Mesendoderm (in vitro differentiated cells): ENCODE data around the gene CETP.

Experiments used
- DNase-seq: peaks from one replicate; pipeline ENCODE4 v3.0.0; 2013
- H2AK5ac ChIP-seq: 2 replicates; pipeline ENCODE4 v1.6.1; 2013; ENCODE audit warnings: low read length, inconsistent platforms
- H2BK120ac ChIP-seq: 2 replicates; pipeline ENCODE4 v1.6.1; 2013; ENCODE audit warnings: low read depth, mild to moderate bottlenecking, low read length, moderate library complexity, mixed read lengths
- H2BK15ac ChIP-seq: replicated peaks from 2 replicates; pipeline ENCODE4 v1.6.1; 2013; ENCODE audit warnings: low read depth, mild to moderate bottlenecking, moderate library complexity
- H2BK5ac ChIP-seq: 2 replicates; pipeline ENCODE4 v1.6.1; 2013; ENCODE audit warnings: low read length, inconsistent platforms
- H3K18ac ChIP-seq: 2 replicates; pipeline ENCODE4 v1.6.1; 2013; ENCODE audit warnings: mild to moderate bottlenecking, low read length, mixed read lengths
- H3K23ac ChIP-seq: one replicate; pipeline ENCODE4 v1.6.1; 2013; ENCODE audit warnings: low read length
- H3K27ac ChIP-seq: 2 replicates; pipeline ENCODE4 v1.5.1; 2013; ENCODE audit warnings: low read depth, mild to moderate bottlenecking, inconsistent platforms, low read length, moderate library complexity
- H3K27me3 ChIP-seq: 2 replicates; pipeline ENCODE4 v1.6.1; 2013; ENCODE audit warnings: low read length, control low read depth, mild to moderate bottlenecking, inconsistent platforms; ENCODE audit not compliant: insufficient read depth, poor library complexity
- H3K36me3 ChIP-seq: 2 replicates; pipeline ENCODE4 v1.6.1; 2013; ENCODE audit warnings: low read length, inconsistent platforms; ENCODE audit not compliant: control insufficient read depth, insufficient read depth
- H3K4ac ChIP-seq: one replicate; pipeline ENCODE4 v1.6.1; 2013; ENCODE audit warnings: low read depth, mild to moderate bottlenecking, low read length, moderate library complexity
- H3K4me1 ChIP-seq: 2 replicates; pipeline ENCODE4 v1.6.1; 2013; ENCODE audit warnings: low read depth, low read length, inconsistent platforms; ENCODE audit not compliant: control insufficient read depth
- H3K4me2 ChIP-seq: 2 replicates; pipeline ENCODE4 v1.6.1; 2013; ENCODE audit warnings: low read length
- H3K4me3 ChIP-seq: 2 replicates; pipeline ENCODE4 v1.5.1; 2013; ENCODE audit warnings: mild to moderate bottlenecking, low read length
- H3K56ac ChIP-seq: one replicate; pipeline ENCODE4 v1.6.1; 2013; ENCODE audit warnings: low read length
- H3K79me1 ChIP-seq: 2 replicates; pipeline ENCODE4 v1.6.1; 2013; ENCODE audit warnings: low read length, inconsistent platforms
- H3K79me2 ChIP-seq: 2 replicates; pipeline ENCODE4 v1.6.1; 2013; ENCODE audit warnings: mild to moderate bottlenecking, low read length; ENCODE audit not compliant: control insufficient read depth, insufficient read depth
- H3K9ac ChIP-seq: 2 replicates; pipeline ENCODE4 v1.6.1; 2013; ENCODE audit warnings: low read length, inconsistent platforms
- H4K5ac ChIP-seq: one replicate; pipeline ENCODE4 v1.6.1; 2013; ENCODE audit warnings: low read length
- H4K8ac ChIP-seq: one replicate; pipeline ENCODE4 v1.6.1; 2013; ENCODE audit warnings: low read depth, mild to moderate bottlenecking, control low read depth, low read length, moderate library complexity
- WGBS: extraction: QIAGEN DNeasy Blood & Tissue Kit; methylation state at CpG from one replicate; pipeline ENCODE4 v1.1.7; 2013; ENCODE audit warnings: low lambda C conversion rate, missing lambda C conversion rate; ENCODE audit not compliant: insufficient coverage; ENCODE audit errors: extremely low coverage; 5-methylcytosine and 5-hydroxymethylcytosine counted together

Gene CETP

DNA sequence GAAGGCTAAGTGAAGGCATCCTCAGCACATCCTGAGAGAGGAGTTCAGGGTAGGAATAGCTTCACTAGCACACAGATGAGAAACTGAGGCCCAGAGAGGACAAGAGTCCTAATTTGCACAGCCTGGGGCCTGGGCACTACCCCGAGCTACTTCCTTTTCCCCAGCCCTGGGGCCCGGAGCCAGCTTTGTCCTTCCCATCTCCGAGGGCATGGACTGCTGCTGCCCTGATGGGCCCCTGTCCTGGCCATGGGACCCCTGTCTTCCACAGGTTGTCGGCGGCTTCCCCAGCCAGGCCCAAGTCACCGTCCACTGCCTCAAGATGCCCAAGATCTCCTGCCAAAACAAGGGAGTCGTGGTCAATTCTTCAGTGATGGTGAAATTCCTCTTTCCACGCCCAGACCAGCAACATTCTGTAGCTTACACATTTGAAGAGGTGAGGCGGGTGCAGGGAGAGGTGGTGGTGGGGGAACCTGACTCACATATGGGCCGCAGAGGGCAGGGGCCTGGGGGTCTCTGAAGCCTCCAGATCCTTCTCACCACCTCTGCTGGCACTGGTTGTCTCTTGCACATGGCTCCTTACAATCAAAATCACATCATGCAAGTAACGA, 16.2 kb downstream of the CETP start:
- Histone ChIP-seq H3K79me2 (no peaks in the 10 kb centered on the region), H3K36me3 (no peaks in the 10 kb centered on the region), H2BK15ac (no peak overlapping the region), H2BK5ac (no peak overlapping the region), H3K23ac (no peak overlapping the region), H3K27me3 (no peaks in the 10 kb centered on the region), H3K4me1 (no peaks in the 10 kb centered on the region), H3K27ac (no peak overlapping the region), H4K5ac (no peak overlapping the region), H3K4ac (no peak overlapping the region), H3K79me1 (no peaks in the 10 kb centered on the region), H2BK120ac (no peak overlapping the region), H3K4me2 (no peak overlapping the region), H4K8ac (no peak overlapping the region), H3K56ac (no peak overlapping the region), H3K18ac (no peak overlapping the region), H3K4me3 (no peak overlapping the region), H2AK5ac (no peak overlapping the region), H3K9ac (no peak overlapping the region)
- no CpG with 5 or more reads among the region's 11 CpGs for WGBS
- DNase-seq = no peak

DNA sequence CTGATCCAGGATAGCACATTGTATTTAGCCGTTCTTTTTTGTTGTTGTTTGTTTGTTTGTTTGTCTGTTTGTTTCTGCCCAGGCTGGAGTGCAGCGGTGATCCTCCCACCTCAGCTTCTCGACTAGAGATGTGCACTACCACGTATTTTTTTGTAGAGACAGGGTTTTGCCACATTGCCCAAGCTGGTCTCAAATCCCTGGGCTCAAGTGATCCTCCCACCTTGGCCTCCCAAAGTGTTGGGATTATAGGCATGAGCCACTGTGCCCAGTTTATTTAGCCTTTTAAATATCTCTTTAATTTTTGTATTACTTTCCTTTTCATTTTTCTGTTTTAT, 18.4 kb downstream of the CETP start:
- no peak for DNase-seq
- H3K9ac ChIP-seq = no peak overlapping the region
- no peaks in the 10 kb centered on the region for H3K4me1 ChIP-seq
- H3K36me3 ChIP-seq = no peaks in the 10 kb centered on the region
- H3K4me3 ChIP-seq = no peak overlapping the region
- no CpG with 5 or more reads among the region's 4 CpGs for whole genome bisulfite sequencing
- no peak overlapping the region for H3K23ac ChIP-seq
- H4K5ac ChIP-seq = no peak overlapping the region
- H3K79me2 ChIP-seq = no peaks in the 10 kb centered on the region
- H3K27ac ChIP-seq = no peak overlapping the region
- H2BK15ac ChIP-seq = no peak overlapping the region
- no peak overlapping the region for H2BK120ac ChIP-seq
- no peak overlapping the region for H3K4me2 ChIP-seq
- no peak overlapping the region for H3K4ac ChIP-seq
- H3K79me1 ChIP-seq = no peaks in the 10 kb centered on the region
- H2BK5ac ChIP-seq = no peak overlapping the region
- no peak overlapping the region for H3K56ac ChIP-seq
- H3K18ac ChIP-seq = no peak overlapping the region
- H2AK5ac ChIP-seq = no peak overlapping the region
- no peaks in the 10 kb centered on the region for H3K27me3 ChIP-seq
- no peak overlapping the region for H4K8ac ChIP-seq

DNA sequence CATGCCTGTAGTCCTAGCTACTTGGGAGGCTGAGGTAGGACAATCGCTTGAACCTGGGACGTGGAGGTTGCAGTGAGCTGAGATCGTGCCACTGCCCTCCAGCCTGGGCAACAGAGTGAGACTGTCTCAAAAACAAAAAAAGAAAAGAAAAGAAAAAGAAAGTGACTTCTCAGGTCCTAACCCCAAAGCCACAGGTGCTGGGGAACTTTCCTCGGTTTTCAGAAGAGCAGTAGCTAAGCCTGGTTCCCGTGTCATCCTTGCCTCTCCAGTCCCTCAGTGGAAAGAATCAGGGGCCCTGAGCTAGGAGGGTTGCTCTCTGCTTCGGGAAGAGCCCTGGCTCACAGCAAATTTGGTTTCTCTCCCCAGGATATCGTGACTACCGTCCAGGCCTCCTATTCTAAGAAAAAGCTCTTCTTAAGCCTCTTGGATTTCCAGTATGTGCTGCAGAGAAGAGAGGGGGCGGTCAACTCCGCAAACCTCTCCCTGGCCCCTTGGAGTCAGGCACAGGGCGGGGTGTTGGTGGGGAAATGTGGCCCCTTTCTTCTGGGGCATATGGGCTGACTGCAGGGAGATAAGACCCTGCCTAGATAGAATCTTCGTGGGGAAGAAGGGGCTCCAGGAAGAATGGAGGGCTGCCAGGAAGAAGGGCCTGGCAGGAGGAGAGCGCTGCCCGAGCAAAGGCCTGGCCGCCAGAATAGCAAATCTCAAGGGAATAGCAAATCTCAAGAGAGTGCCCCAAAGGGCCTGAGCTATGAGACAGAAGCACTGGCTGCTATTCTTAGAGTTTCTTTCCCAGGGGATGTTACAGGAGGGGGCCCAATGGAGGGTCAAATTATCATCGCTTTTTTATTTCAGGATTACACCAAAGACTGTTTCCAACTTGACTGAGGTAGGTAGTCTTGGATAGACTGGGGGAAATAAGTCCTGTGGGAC, 19.3 kb downstream of the CETP start:
- no peak overlapping the region for H4K5ac ChIP-seq
- no CpG with 5 or more reads among the region's 16 CpGs for WGBS
- H2BK5ac ChIP-seq = no peak overlapping the region
- no peak overlapping the region for H3K9ac ChIP-seq
- H3K4me3 ChIP-seq = no peak overlapping the region
- no peak overlapping the region for H3K4me2 ChIP-seq
- no peak overlapping the region for H2BK15ac ChIP-seq
- no peaks in the 10 kb centered on the region for H3K27me3 ChIP-seq
- no peak overlapping the region for H4K8ac ChIP-seq
- no peaks in the 10 kb centered on the region for H3K36me3 ChIP-seq
- no peak overlapping the region for H3K23ac ChIP-seq
- H3K79me1 ChIP-seq = no peaks in the 10 kb centered on the region
- H3K56ac ChIP-seq = no peak overlapping the region
- H3K4ac ChIP-seq = no peak overlapping the region
- no peaks in the 10 kb centered on the region for H3K79me2 ChIP-seq
- H2AK5ac ChIP-seq = no peak overlapping the region
- H3K27ac ChIP-seq = no peak overlapping the region
- H3K18ac ChIP-seq = no peak overlapping the region
- H2BK120ac ChIP-seq = no peak overlapping the region
- no peak for DNase-seq
- H3K4me1 ChIP-seq = no peaks in the 10 kb centered on the region

DNA sequence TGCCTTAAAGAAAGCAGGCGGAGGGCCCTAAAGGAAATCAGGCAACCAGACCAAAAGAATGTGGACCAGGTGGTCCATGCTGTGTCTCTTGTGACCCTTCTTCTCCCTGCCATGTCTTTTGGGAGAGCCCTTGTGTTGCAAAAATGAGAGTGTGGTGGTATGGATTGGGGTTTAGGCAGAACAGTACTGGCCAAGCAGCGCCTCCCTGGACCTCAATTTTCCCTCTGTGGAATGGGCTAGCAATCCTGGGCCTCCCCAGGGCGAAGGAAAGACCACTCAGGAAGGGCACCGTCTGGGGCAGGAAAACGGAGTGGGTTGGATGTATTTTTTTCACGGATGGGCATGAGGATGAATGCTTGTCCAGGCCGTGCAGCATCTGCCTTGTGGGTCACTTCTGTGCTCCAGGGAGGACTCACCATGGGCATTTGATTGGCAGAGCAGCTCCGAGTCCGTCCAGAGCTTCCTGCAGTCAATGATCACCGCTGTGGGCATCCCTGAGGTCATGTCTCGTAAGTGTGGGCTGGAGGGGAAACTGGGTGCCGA, 20.1 kb downstream of the CETP start:
- no peak overlapping the region for H4K5ac ChIP-seq
- H3K4me3 ChIP-seq = no peak overlapping the region
- no peak overlapping the region for H2BK5ac ChIP-seq
- no peak overlapping the region for H2AK5ac ChIP-seq
- no peak for DNase-seq
- H3K79me2 ChIP-seq = no peaks in the 10 kb centered on the region
- no peak overlapping the region for H3K18ac ChIP-seq
- H3K4ac ChIP-seq = no peak overlapping the region
- H3K9ac ChIP-seq = no peak overlapping the region
- WGBS = no CpG with 5 or more reads among the region's 12 CpGs
- H3K56ac ChIP-seq = no peak overlapping the region
- no peaks in the 10 kb centered on the region for H3K79me1 ChIP-seq
- H3K27ac ChIP-seq = no peak overlapping the region
- H2BK120ac ChIP-seq = no peak overlapping the region
- H3K4me1 ChIP-seq = no peaks in the 10 kb centered on the region
- H3K27me3 ChIP-seq = no peaks in the 10 kb centered on the region
- no peak overlapping the region for H3K23ac ChIP-seq
- no peak overlapping the region for H3K4me2 ChIP-seq
- no peaks in the 10 kb centered on the region for H3K36me3 ChIP-seq
- H2BK15ac ChIP-seq = no peak overlapping the region
- H4K8ac ChIP-seq = no peak overlapping the region

DNA sequence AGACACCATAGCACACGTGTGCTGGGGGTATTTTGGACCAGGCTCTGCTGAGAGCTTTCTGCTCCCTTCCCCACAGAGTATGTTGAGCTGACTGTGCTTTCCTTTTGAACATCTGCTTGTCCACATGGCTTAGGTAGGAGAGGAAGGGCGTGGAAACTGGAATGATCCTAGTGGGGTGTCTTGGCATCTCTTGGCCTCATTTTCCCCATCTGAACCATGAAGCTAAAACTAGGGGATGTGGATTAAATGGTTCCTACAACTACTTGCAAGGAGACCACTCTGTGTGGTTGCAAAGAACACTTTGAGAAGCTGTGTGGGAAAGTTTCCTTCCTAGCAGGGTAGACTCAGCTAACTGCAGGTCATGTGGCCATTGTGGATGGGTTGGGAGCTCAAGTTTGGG, 20.9 kb downstream of the CETP start:
- DNase-seq = no peak
- Histone ChIP-seq H3K4ac (no peak overlapping the region), H3K56ac (no peak overlapping the region), H2BK15ac (no peak overlapping the region), H3K9ac (no peak overlapping the region), H3K79me2 (no peaks in the 10 kb centered on the region), H2BK5ac (no peak overlapping the region), H3K4me1 (no peaks in the 10 kb centered on the region), H2BK120ac (no peak overlapping the region), H3K79me1 (no peaks in the 10 kb centered on the region), H2AK5ac (no peak overlapping the region), H4K5ac (no peak overlapping the region), H3K36me3 (no peaks in the 10 kb centered on the region), H3K18ac (no peak overlapping the region), H3K27ac (no peak overlapping the region), H4K8ac (no peak overlapping the region), H3K23ac (no peak overlapping the region), H3K27me3 (no peaks in the 10 kb centered on the region), H3K4me3 (no peak overlapping the region), H3K4me2 (no peak overlapping the region)
- WGBS = no CpG with 5 or more reads among the region's 2 CpGs
